IMR-90 (cell line): ENCODE data around the gene BRD4. TPM values are rescaled to one million over a fixed set of nuclear protein-coding genes. Genes with fewer than 3 reads are reported as not detected.

Source experiments
- ATAC-seq: fragments of 200-7000 bp; cut with Tn5 transposase; 2 replicates; pipeline ENCODE4 v1.9.1; 2020; ENCODE audit warnings: low read depth, mild to moderate bottlenecking, moderate library complexity
- BruUV-seq: library from RNA; stranded (reverse); fragments of 400-500 nt; replicated peaks from 2 replicates; lab custom pipeline; 2021; lab: Mats Ljungman, UMichigan
- CTCF ChIA-PET: fragments of 300-600 bp; formaldehyde crosslinking; extraction: SDS; loops from one replicate; lab custom pipeline; 2021; ENCODE audit warnings: antibody characterized with exemption; lab: Yijun Ruan, JAX
- POLR2A ChIA-PET: fragments of 300-600 bp; sonication (Branson Sonifier 250); formaldehyde crosslinking; loops from one replicate; lab custom pipeline; 2022; ENCODE audit warnings: antibody characterized with exemption; ENCODE audit not compliant: unreplicated experiment; lab: Charles Lee
- DNase-seq: peaks from one replicate; pipeline ENCODE4 v3.0.0; 2013
- H2AFZ ChIP-seq: replicated peaks from 2 replicates; pipeline ENCODE3; 2013; ENCODE audit warnings: low read length, mild to moderate bottlenecking; ENCODE audit not compliant: poor library complexity
- H2AK5ac ChIP-seq: 2 replicates; pipeline ENCODE4 v1.6.1; 2013; ENCODE audit warnings: low read depth, low read length, inconsistent platforms
- H2AK9ac ChIP-seq: replicated peaks from 2 replicates; pipeline ENCODE3; 2013; ENCODE audit warnings: mild to moderate bottlenecking, low read depth, low read length, moderate library complexity; ENCODE audit not compliant: poor library complexity
- H2BK120ac ChIP-seq: 2 replicates; pipeline ENCODE4 v1.6.1; 2013; ENCODE audit warnings: low read depth, low read length, inconsistent platforms
- H2BK15ac ChIP-seq: 3 replicates; pipeline ENCODE4 v1.6.1; 2013; ENCODE audit warnings: low read depth, low read length, inconsistent platforms
- H2BK20ac ChIP-seq: 2 replicates; pipeline ENCODE4 v1.6.1; 2013; ENCODE audit warnings: low read depth, mild to moderate bottlenecking, inconsistent platforms, low read length, moderate library complexity
- H2BK5ac ChIP-seq: 2 replicates; pipeline ENCODE4 v1.6.1; 2013; ENCODE audit warnings: mild to moderate bottlenecking, low read depth, low read length, inconsistent platforms; ENCODE audit not compliant: poor library complexity, severe bottlenecking
- H3K14ac ChIP-seq: replicated peaks from 2 replicates; pipeline ENCODE4 v1.6.1; 2013; ENCODE audit warnings: low read depth, low read length, inconsistent platforms
- H3K18ac ChIP-seq: 2 replicates; pipeline ENCODE4 v1.6.1; 2013; ENCODE audit warnings: low read depth, low read length, control low read depth
- H3K23ac ChIP-seq: 2 replicates; pipeline ENCODE4 v1.6.1; 2013; ENCODE audit warnings: low read depth, low read length, inconsistent platforms
- H3K27ac ChIP-seq: 2 replicates; pipeline ENCODE4 v1.5.1; 2013; ENCODE audit warnings: mild to moderate bottlenecking, control low read depth, low read length; ENCODE audit not compliant: insufficient read depth
- H3K27me3 ChIP-seq: 2 replicates; pipeline ENCODE4 v1.6.1; 2013; ENCODE audit warnings: low read length; ENCODE audit not compliant: control insufficient read depth, insufficient read depth
- H3K36me3 ChIP-seq: 2 replicates; pipeline ENCODE4 v1.6.1; 2013; ENCODE audit warnings: low read length, mixed read lengths; ENCODE audit not compliant: control insufficient read depth, insufficient read depth
- H3K4ac ChIP-seq: 2 replicates; pipeline ENCODE4 v1.6.1; 2013; ENCODE audit warnings: low read depth, low read length, inconsistent platforms
- H3K4me1 ChIP-seq: 2 replicates; pipeline ENCODE4 v1.6.1; 2013; ENCODE audit warnings: low read length, mixed read lengths; ENCODE audit not compliant: control insufficient read depth, insufficient read depth
- H3K4me2 ChIP-seq: 2 replicates; pipeline ENCODE4 v1.6.1; 2013; ENCODE audit warnings: low read depth, mild to moderate bottlenecking, control low read depth, low read length, moderate library complexity
- H3K4me3 ChIP-seq: 2 replicates; pipeline ENCODE4 v1.5.1; 2013; ENCODE audit warnings: low read depth, mild to moderate bottlenecking, control low read depth, low read length, moderate library complexity; ENCODE audit not compliant: insufficient read depth
- H3K56ac ChIP-seq: 2 replicates; pipeline ENCODE4 v1.6.1; 2013; ENCODE audit warnings: low read length, inconsistent platforms; ENCODE audit not compliant: insufficient read depth; ENCODE audit errors: extremely low read depth
- H3K79me1 ChIP-seq, 2 experiments: 2 replicates each; pipeline ENCODE4 v1.6.1; 2013; ENCODE audit warnings: low read length in 2 of 2, inconsistent platforms in 1 of 2, low read depth in 1 of 2
- H3K9ac ChIP-seq: 2 replicates; pipeline ENCODE4 v1.6.1; 2013; ENCODE audit warnings: low read depth, low read length, control low read depth
- H3K9me1 ChIP-seq: 2 replicates; pipeline ENCODE4 v1.6.1; 2013; ENCODE audit warnings: low read length, inconsistent platforms; ENCODE audit not compliant: insufficient read depth
- H3K9me3 ChIP-seq: 2 replicates; pipeline ENCODE4 v1.6.1; 2013; ENCODE audit warnings: low read length; ENCODE audit not compliant: control insufficient read depth, insufficient read depth
- H4K20me1 ChIP-seq: 2 replicates; pipeline ENCODE4 v1.6.1; 2013; ENCODE audit warnings: low read length, inconsistent platforms; ENCODE audit not compliant: insufficient read depth
- H4K5ac ChIP-seq: 2 replicates; pipeline ENCODE4 v1.6.1; 2013; ENCODE audit warnings: mild to moderate bottlenecking, low read depth, low read length, control low read depth
- H4K8ac ChIP-seq, 2 experiments: 2 replicates each; pipeline ENCODE4 v1.6.1; 2013; ENCODE audit warnings: low read depth in 2 of 2, low read length in 2 of 2, control low read depth in 1 of 2, inconsistent platforms in 1 of 2
- H4K91ac ChIP-seq: 2 replicates; pipeline ENCODE4 v1.6.1; 2013; ENCODE audit warnings: low read depth, low read length, inconsistent platforms; ENCODE audit not compliant: insufficient read depth
- RCOR1 ChIP-seq: IDR thresholded peaks from 2 replicates; pipeline ENCODE4 v1.6.1; 2012; ENCODE audit warnings: mild to moderate bottlenecking, low read length, improper control_type of control experiment; ENCODE audit not compliant: insufficient replicate concordance
- RFX5 ChIP-seq: IDR thresholded peaks from 2 replicates; pipeline ENCODE4 v1.8.0; 2012; ENCODE audit warnings: low read depth, mild to moderate bottlenecking, low read length, moderate library complexity
- SMC3 ChIP-seq: fragments of 150-350 bp; IDR thresholded peaks from 2 replicates; pipeline ENCODE4 v1.6.1; 2016; ENCODE audit warnings: low read depth, mild to moderate bottlenecking, antibody characterized with exemption, low read length, moderate library complexity
- WGBS, 2 experiments: methylation state at CpG; one replicate each; pipeline versions ENCODE4 v1.1.5 to v1.1.7; 2013; ENCODE audit warnings: missing lambda C conversion rate in 2 of 2; ENCODE audit not compliant: insufficient read length in 1 of 2; ENCODE audit errors: extremely low coverage in 2 of 2; 5-methylcytosine and 5-hydroxymethylcytosine counted together
- dilution Hi-C: fragments of 300-500 bp; cut with HindIII; formaldehyde crosslinking; loops from one replicate; pipeline ENCODE4 v1.14.3; 2018; ENCODE audit warnings: low sequenced_read_pairs; ENCODE audit not compliant: unreplicated experiment
- in situ Hi-C: fragments of 300-500 bp; cut with MboI; formaldehyde crosslinking; loops from 3 replicates; pipeline ENCODE4 v1.14.3; 2019; ENCODE audit warnings: low sequenced_read_pairs, inconsistent platforms, mixed read lengths
- intact Hi-C: fragments of 100-400 bp; cut with micrococcal nuclease; formaldehyde crosslinking; loops from 2 replicates; pipeline ENCODE4 v1.10.0; 2022
- polyA plus RNA-seq, 3 experiments: library from polyadenylated mRNA; depleted of rRNA; stranded (reverse); fragments of >200 nt; gene quantifications; 2 replicates each; pipeline ENCODE4 v1.2.3, GENCODE V29; 2012; ENCODE audit warnings: low replicate concordance in 1 of 3
- total RNA-seq: library from RNA; depleted of rRNA; stranded (reverse); fragments of >200 nt; gene quantifications from 2 replicates; pipeline ENCODE4 v1.2.3, GENCODE V29; 2012

BRD4 gene
- total and polyA plus RNA-seq, 2 of the 4 experiments (the other 2 are of a cell fraction) = 7.0 to 21.1 TPM

- H3K14ac ChIP-seq = no peak overlapping the region
- no peak overlapping the region for H2AK9ac ChIP-seq
- no peak overlapping the region for H2BK5ac ChIP-seq
- H3K27me3 ChIP-seq = no peaks in the 10 kb centered on the region
- no TSS peak for BruUV-seq
- no peak for ATAC-seq
- H3K9me3 ChIP-seq = no peaks in the 10 kb centered on the region
- no peak overlapping the region for H3K27ac ChIP-seq
- H2BK120ac ChIP-seq = no peak overlapping the region
- peaks cover 47 to 92% of the 10 kb centered on the region in 2 experiments for H3K79me1 ChIP-seq
- TF ChIP-seq RFX5 (no peak), SMC3 (no peak), RCOR1 (no peak)
- H3K23ac ChIP-seq = peak overlapping the region; percentile 67; the same call in 1 of the 2 replicates
- no peak overlapping the region for H2BK15ac ChIP-seq
- no peak overlapping the region; a peak in 1 of 4 replicates for H4K8ac ChIP-seq
- ChIA-PET POLR2A (no interaction called here), CTCF (no interaction called here)
- in situ Hi-C loops (no loop called here), dilution Hi-C loops (no loop called here), intact Hi-C loops (no loop called here)
- 92% methylated on average over 3 of the region's 20 CpGs; no CpG with 5 or more reads in 1 of the 2 experiments for WGBS, 2 experiments
- H3K9ac ChIP-seq = no peak overlapping the region
- peaks cover 57% of the 10 kb centered on the region for H3K36me3 ChIP-seq
- peaks cover 32% of the 10 kb centered on the region for H3K4me1 ChIP-seq
- H3K56ac ChIP-seq = no peak overlapping the region
- H4K20me1 ChIP-seq = peaks cover 52% of the 10 kb centered on the region
- H4K91ac ChIP-seq = no peak overlapping the region
- no peak overlapping the region for H4K5ac ChIP-seq
- H2AFZ ChIP-seq = no peak overlapping the region
- H3K4me2 ChIP-seq = no peak overlapping the region
- no peak overlapping the region for H3K4me3 ChIP-seq
- no peak overlapping the region for H2BK20ac ChIP-seq
- 0 out of 2 replicates have a peak overlapping the region, but pooled peaks have one; percentile 34 for H3K4ac ChIP-seq
- H3K9me1 ChIP-seq = peaks cover 24% of the 10 kb centered on the region
- no peak overlapping the region for H3K18ac ChIP-seq
- no peak for DNase-seq
- 0 out of 2 replicates have a peak overlapping the region, but pooled peaks have one; percentile 14 for H2AK5ac ChIP-seq
These were observed 86.8 kb downstream of the BRD4 start for GRCh38 chr19:15245370-15246197.
